Activated CD4-positive, alpha-beta T cell treated with anti-CD3 and anti-CD28 coated beads for 24 hours (primary cell): ENCODE data around the gene DCDC1.
A peak's percentile ranks its signal among the peaks of the same experiment; 100 is the strongest.

ENCODE experiments used
- DNase-seq, 2 donors: peaks; one replicate each; pipeline ENCODE4 v3.0.0-alpha.2; 2020; ENCODE audit warnings: low read depth in 2 of 2

The DCDC1 gene

DNA sequence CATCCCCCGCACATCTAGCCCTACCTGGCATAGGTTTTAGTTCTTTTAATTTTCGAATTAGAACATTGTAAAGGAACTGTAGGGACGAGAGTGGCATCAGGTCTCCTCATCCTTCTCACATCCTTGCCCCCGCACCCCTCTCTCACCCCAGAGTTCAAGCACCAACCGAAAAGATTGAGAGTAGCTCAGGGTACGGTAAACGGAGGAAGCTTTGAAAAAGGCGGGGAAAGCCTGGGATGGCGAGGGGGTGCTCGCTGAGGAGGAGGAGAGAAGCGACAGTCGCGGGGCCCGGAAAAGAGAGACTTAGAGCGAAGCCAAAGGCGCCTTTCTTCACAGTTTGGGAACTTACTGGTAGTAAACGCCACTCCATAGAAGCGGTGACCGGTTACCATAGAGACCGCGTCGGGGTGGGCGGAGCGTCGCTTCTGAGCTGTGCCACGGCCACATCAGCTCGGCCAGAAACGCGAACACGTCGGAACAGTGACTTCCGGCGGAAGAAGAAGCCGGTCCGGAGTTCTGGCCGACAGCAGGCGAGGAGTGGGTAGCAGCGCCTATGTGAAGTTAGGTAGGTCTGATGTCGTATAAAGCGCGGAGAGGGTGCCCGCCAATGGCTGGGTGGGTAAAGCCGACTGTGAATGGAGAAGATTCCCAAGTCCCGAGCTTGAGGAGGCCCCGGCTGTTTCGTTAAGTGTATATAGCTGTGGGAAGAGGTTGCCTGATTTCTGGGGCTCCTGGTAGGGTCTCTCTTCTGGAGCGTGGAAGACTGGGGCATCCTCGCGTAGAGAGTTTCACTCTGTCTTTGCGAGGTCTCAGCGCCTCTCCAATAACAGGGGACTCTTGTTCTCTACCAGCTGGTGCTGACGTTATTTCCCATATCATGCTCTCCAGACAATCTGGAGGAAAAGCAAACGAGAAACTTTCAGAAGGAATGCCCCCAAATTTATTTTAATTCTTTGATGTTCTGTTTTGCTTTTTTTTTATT, at the start of gene DCDC1, which contains the start of gene DNAJC24:
Gene DCDC1 (minus strand): TSS at position 392 of the 982 bp plus-strand sequence. CDS start 41,459 bp downstream, outside the sequence.
Gene DNAJC24 (plus strand): TSS at position 513 of the 982 bp plus-strand sequence. CDS start 889 bp downstream, outside the sequence.
- peak; percentile 90 to 91 for DNase-seq

DNA sequence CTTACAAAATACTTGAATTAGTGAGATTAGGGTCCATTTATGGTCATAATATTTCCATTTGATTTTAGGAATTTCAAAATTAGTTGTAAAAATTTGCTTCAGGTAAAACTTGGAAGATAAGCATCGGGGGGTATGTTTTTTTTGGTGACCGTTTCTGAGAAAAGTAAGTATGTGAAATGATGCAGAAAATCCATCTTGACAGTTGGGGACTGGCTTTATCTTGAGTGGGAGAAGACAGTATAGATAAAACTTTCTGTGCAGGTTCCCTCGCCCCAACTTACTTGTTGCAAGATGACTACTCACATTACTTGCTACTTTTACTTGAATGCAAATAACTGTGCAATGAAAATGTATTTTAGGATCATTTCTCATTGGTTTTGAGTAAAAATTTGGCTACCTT, 49.6 kb upstream of the DCDC1 start:
- DNase-seq: no peak

- no peak for DNase-seq
Observed at GRCh38 chr11:31417816-31418215, 48.3 kb upstream of the DCDC1 start.

- DNase-seq: no peak
Observed at GRCh38 chr11:31417357-31417756, 47.8 kb upstream of the DCDC1 start.

- no peak for DNase-seq
Observed at GRCh38 chr11:31415435-31415834, 45.9 kb upstream of the DCDC1 start.

DNA sequence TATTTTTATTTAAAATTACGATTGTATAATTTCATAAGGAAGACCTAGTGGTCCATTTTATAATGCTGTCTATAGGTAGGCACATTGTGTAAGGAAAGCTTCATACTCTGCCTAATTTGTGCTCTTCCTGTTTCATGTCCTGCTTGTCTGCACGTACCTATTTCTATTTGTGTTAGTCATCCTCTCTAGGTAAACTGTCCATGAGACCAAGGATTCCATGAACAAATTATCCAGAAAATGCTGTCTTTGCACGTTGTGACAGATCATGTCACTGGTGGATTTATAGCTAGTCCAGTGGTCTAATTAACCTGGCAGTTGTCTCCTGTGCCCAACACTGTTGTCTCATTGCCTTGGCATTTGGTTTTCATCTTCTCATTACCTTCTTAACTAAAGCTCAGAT, 44.8 kb upstream of the DCDC1 start:
- no peak for DNase-seq

GRCh38 chr11:31412946-31413345, 43.4 kb upstream of the DCDC1 start:
- no peak for DNase-seq

DNA sequence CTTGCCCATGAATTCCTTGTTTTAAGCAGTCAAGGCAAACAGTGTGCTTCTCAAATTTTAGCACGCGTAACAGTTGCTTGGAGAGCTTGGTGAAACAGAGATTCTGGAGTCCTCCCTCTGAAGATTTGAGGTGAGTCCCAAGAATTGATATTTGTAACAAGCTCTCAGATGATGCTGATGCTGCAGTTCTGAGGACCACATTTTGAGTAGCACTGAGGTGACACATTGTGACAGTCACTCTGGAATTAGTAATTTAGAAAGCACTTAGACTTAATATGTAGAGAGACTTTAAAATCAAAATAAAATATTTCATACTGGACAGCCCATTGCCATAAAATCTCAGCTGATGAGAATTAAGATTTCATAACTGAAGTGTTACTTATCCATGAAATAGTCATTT, 38.7 kb upstream of the DCDC1 start:
- DNase-seq: no peak

DNA sequence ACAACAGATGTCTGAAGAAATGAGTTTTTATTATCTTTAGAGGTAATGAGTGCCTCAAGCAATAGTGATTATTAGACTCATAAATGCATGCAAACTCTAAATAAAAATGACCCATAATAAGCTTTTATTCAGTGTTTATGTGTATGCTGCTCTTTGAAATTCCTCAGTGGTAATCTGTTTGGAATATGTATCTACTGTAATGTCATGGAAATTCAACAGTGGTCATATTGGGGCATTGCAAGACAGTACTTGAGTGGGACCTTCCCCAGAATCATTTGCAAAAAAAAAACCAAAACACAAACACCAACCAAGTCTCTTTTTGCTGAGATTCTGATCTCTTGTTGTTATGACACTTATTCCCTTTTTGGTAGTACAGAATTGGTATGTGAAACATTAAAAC, 35.1 kb upstream of the DCDC1 start:
- no peak for DNase-seq

GRCh38 chr11:31397239-31397834, 27.8 kb upstream of the DCDC1 start:
- no peak for DNase-seq

GRCh38 chr11:31387379-31387778, 17.8 kb upstream of the DCDC1 start:
- no peak for DNase-seq

GRCh38 chr11:31383116-31383515, 13.6 kb upstream of the DCDC1 start:
- no peak for DNase-seq

- DNase-seq: no peak
Observed at GRCh38 chr11:31375879-31376278, 6.3 kb upstream of the DCDC1 start.

DNA sequence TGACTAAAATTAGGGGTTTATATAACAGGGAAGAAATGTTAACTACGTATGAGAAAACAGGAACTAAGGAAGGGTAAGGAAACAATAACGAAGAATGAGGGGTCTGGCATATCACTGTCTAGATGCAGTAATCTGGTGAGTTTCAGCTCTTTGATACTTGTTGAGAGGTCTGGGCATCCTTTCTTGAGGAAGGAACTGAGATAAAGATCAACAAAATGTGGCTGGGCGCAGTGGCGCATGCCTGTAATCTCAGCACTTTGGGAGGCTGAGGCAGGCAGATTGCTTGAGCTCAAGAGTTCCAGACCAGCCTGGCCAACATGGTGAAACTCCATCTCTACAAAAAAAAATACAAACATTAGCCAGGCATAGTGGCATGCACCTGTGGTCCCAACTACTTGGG, 2.7 kb downstream of the DCDC1 start:
- no peak for DNase-seq

GRCh38 chr11:31361743-31362142, 7.8 kb downstream of the DCDC1 start:
- DNase-seq: no peak

GRCh38 chr11:31355817-31356216, 13.7 kb downstream of the DCDC1 start:
- DNase-seq: no peak

DNA sequence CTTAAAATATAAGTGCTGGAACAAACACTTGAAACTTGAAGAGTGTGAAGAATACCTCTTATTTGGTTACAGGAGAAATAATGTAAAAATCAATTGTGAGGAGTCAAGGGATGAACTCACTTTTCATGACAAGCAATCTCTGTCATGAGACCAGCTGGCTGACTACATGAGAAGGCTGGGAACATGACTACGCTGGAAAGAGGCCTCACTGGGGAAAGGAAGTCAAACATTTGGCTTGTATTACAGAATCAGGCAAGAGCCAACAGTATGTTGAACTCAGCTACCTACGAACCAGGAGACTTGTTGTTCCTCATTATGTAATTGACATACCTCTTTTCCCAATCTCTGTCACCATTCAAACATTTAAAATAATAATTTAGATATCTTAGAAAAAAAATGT, 14.4 kb downstream of the DCDC1 start:
- DNase-seq: no peak

GRCh38 chr11:31351168-31351567, 18.4 kb downstream of the DCDC1 start:
- no peak for DNase-seq

DNA sequence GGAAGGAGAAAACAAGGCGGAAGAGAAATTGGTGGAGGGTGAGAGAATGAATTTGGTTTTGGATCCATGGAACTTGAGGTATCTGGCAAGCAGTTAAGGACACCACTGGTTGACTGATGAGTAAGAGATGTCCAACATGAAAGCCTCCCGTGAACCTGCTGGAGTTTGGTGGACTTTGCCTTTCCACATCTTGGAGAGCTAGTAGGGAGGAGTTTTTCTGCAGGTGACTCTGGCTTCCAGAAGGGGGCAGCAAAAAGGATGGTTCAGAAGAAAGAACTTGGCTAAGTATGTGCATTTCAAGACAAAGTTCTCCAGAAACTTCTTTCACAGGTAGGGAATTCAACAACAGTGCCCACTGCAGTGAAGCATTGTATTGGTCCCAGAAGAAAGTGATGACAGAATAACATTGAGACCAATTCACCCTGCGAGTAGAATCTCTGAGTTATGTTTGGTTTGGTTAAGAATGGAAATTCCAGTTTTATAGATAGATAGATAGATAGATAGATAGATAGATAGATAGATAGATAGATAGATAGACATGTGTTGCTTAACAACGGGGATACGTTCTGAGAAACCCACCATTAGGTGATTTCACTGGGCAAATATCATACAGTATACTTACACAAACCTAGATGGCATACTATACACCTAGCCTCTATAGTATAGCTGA, 28.5 kb downstream of the DCDC1 start:
- DNase-seq: no peak

GRCh38 chr11:31337806-31338205, 31.7 kb downstream of the DCDC1 start:
- DNase-seq: no peak

DNA sequence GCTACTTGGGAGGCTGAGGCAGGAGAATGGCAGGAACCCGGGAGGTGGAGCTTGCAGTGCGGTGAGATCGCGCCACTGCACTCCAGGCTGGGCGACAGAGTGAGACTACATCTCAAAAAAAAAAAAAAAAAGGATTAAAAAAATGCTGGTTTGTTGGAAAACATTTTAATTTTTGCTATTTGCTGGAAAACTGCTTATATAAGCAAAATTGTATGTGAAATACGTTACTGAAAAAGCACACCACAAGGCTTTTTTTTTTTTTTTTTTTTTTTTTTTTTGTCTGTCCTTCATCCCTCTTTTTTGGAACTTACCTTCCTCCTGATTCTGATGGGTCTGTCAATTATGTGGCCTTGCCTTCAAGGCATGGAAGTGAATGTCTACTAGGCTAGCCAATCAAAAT, 40.8 kb downstream of the DCDC1 start:
- DNase-seq: no peak

GRCh38 chr11:31327417-31327816, 42.1 kb downstream of the DCDC1 start:
- no peak for DNase-seq
